ENCODE measurements around the gene C2CD4D. TPM values are rescaled to one million over a fixed set of nuclear protein-coding genes. Genes with fewer than 3 reads are reported as not detected.

Gene C2CD4D
- total RNA-seq, 2 donors from 2014 or later, result 3.9 to 5.6 TPM

DNA sequence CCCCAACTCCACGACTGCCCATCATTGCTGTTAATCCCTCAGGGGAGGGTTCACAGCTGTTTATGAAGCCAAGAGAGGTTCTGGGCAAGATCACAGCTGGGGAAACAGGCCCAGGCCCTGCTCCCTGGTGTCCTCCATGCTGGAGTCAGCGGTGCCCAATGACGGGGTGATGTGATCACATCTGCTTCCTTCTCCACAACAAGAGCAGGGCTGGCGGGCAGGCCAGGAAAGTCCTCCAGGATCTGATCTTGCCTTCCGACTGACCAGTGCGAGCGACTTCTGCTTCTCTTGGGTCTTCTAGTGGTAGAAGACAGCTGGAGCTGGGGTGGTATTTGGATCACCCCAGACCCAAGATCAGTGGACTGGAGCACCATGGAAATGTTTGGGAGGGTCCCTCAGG, 33.5 kb downstream of the C2CD4D start:
- no peaks in the 10 kb centered on the region for H3K9me3 Mint-ChIP-seq
- peak overlapping the region; percentile 54 for H3K27ac Mint-ChIP-seq
- no peaks in the 10 kb centered on the region for H3K27me3 Mint-ChIP-seq
- H3K4me1 Mint-ChIP-seq, result peaks cover 18% of the 10 kb centered on the region
- peaks cover 50% of the 10 kb centered on the region for H3K36me3 Mint-ChIP-seq (ENCODE audit: low read depth)
- no peak for ATAC-seq (replicated peaks)
- H3K4me3 Mint-ChIP-seq, result no peak overlapping the region

DNA sequence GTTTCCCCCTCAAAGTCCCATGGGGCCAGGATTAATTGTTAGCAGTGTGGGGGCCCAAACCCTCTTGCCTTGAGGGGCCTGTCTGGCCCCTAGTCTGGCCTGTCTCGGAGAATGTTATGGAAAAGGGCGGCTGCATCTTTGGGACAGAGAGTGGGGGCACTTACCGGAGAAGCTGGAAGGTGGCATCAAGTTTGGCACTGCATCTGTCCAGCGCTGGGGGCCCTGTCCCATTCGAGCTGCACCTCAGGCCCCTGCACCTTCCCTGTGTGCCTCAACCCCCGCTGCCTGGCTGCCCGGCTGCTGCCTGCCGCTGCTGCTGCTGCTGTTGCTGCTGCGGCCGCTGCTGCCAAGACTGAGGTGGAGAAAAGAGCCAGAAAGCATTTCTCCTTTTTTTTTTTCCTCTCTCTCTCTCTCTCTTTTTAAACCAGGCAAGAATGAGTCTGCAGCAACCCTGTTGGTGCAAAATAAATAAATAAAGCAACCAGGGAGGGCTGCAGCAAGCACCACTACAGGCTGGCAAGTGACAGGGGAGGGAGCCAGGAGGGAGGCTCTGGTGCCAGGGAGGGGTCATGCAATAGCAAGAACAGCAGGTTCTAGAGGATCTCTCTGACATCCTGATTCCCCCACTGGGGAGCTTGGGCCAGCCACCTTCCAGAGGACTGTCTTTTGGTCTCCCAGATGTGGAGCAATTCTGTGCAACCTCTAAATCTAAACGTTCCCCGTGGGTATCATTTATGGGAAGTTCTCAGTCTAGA, 34.4 kb downstream of the C2CD4D start, which contains the start of gene LINGO4:
TSS of gene LINGO4 (minus strand) at position 354 of the 755 bp plus-strand sequence. CDS start 2,715 bp downstream, outside the sequence.
- Mint-ChIP-seq H3K27ac (peak within 1 kb of the TSS; percentile 79), H3K9me3 (no peaks in the 10 kb centered on the region), H3K27me3 (no peaks in the 10 kb centered on the region), H3K36me3 (ENCODE audit: low read depth) (peaks cover 41% of the 10 kb centered on the region), H3K4me3 (no peak within 1 kb of the TSS), H3K4me1 (peaks cover 23% of the 10 kb centered on the region)
- peak; percentile 25 for ATAC-seq (replicated peaks)

DNA sequence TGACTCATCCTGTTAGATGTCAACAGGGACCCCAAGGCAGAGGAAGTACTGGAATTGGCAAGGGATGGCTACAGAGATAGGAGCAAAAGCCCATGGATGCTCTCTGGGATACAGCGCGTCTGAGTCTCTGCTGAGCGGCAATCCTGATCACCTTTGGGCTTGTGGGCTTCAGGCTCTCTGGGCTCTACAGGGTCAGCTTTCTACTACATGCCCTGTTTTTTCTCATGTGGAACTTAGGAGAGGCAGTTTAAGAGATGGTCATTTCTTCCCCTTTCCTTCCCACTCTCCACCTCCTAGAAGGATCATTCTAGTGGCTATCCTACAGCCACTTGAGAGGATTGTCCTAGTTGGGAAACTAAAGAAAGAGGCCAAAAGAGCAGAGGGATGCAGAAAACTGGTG, 35.7 kb downstream of the C2CD4D start:
- Mint-ChIP-seq H3K4me3 (no peak overlapping the region), H3K36me3 (ENCODE audit: low read depth) (peaks cover 28% of the 10 kb centered on the region), H3K27me3 (no peaks in the 10 kb centered on the region), H3K4me1 (peaks cover 27% of the 10 kb centered on the region), H3K27ac (peak overlapping the region; percentile 79), H3K9me3 (no peaks in the 10 kb centered on the region)
- peak; percentile 3 for ATAC-seq (replicated peaks)

DNA sequence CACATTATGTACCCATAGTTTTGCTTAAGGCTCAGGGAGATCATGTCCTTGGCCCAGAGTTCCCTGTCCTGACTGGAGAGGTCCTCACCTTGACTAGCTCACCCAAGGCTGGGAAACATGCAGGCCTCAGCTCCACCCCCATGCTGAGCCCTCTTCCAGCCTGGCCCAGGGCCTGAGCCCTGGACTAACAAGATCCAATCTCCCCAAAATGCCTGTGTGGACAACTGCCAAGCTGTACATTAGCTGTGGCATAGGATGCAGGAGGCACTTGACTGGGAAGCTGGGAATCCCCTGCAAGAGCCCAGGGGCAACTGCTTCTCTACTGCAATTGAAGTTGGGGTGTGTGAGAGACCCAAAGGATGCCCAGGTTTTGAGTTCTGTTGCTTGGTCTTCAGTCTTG, 36.5 kb downstream of the C2CD4D start:
- Mint-ChIP-seq H3K27me3 (no peaks in the 10 kb centered on the region), H3K9me3 (no peaks in the 10 kb centered on the region), H3K4me3 (no peak overlapping the region), H3K36me3 (ENCODE audit: low read depth) (peaks cover 20% of the 10 kb centered on the region), H3K27ac (peak overlapping the region; percentile 79), H3K4me1 (peaks cover 27% of the 10 kb centered on the region)
- ATAC-seq (replicated peaks), result no peak

DNA sequence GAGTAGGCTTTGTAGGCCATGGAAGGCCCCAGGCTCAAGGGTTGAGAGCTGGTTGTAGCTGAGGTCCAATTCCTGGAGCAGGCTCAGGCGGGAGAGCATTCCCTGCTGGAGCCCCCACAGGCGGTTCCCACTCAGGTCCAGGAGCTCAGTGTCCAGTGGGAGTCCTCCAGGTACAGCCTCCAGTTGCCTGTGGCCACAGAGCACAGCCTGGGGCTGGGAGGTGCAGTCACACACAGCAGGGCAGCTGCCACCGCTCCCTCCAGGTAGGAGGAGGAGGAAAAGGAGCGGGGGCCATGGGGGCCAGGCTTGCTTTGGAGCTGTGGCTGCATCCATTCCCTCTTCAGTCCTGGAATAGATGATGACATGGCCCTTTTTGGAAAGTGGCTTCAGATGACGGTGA, 37.2 kb downstream of the C2CD4D start:
- no peaks in the 10 kb centered on the region for H3K9me3 Mint-ChIP-seq
- peaks cover 22% of the 10 kb centered on the region for H3K4me1 Mint-ChIP-seq

DNA sequence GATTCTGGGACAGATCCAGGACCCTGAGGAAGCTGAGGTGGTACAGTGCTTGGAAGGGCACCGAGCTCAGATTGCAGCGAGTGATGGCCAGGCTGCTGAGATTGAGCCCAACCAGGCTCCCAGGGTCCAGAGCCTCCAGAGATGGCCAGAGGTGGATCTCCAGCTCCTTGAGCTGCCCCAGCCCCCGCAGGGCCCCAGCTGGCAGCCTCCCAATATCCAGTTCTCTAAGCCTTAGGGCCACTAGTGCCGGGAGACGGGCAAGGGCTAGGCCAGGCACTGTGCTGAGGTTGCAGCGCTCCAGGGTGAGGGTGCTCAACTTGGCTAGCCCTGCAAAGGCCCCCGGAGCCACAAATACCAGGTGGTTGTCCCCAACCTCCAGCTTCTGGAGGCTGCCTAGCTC, 37.8 kb downstream of the C2CD4D start:
- ATAC-seq (replicated peaks), result no peak
- Mint-ChIP-seq H3K4me3 (no peak overlapping the region), H3K27me3 (no peaks in the 10 kb centered on the region), H3K36me3 (ENCODE audit: low read depth) (peaks cover 7% of the 10 kb centered on the region), H3K9me3 (no peaks in the 10 kb centered on the region), H3K27ac (no peak overlapping the region), H3K4me1 (peaks cover 22% of the 10 kb centered on the region)

More for the DNA sequence above, 37.2 kb downstream of the C2CD4D start:
- Mint-ChIP-seq H3K27ac (peak overlapping the region; percentile 79), H3K27me3 (no peaks in the 10 kb centered on the region), H3K36me3 (ENCODE audit: low read depth) (peaks cover 12% of the 10 kb centered on the region), H3K4me3 (no peak overlapping the region)
- no peak for ATAC-seq (replicated peaks)

DNA sequence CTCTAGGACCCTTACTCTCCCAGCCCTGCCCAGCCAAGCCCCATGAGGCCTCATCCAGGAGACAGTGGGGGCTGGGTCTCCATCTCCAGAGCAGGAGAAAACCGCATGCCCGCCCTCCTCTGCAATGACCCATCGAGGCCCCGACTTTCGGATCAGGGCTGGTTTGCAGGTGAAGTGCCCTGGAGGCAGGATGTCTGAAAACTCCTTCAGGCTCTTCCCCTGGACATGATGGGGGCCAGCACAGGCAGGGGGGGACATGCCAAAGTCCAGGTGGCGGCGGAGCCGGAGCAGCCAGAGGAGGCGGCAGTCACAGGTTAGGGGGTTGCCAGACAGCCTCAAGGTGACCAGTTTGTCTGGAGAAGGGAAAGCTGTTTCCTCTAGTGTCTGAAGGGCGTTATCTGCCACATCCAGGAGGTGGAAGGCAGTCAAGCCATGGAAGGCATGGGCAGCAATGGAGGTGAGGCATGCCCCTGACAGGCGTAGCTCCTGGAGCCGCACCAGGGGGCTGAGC, 38.3 kb downstream of the C2CD4D start:
- H3K4me1 Mint-ChIP-seq, result peaks cover 27% of the 10 kb centered on the region
- H3K9me3 Mint-ChIP-seq, result no peaks in the 10 kb centered on the region
- H3K27me3 Mint-ChIP-seq, result no peaks in the 10 kb centered on the region
- H3K36me3 Mint-ChIP-seq (ENCODE audit: low read depth), result peaks cover 2% of the 10 kb centered on the region
- H3K27ac Mint-ChIP-seq, result no peak overlapping the region
- ATAC-seq (replicated peaks), result no peak
- no peak overlapping the region for H3K4me3 Mint-ChIP-seq

DNA sequence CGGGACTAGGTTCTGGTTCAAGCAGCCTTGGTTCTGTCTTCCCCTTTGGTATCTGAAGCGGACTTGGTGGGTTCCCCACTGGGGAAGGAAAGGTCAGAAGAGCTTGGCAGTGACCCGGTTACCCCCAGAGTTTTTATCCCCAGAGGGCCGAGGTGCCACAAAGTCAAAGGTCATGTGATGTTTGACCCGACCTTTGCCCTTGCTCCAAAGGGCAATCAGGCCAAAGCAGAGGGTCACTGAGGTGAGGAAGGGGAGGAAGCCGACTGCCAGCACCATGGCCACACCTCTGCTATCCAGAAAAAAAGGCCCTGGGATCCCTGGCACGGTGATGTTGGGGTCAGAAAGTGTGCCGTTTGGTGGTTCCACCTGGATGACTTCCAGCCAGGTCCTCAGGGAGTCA, 38.8 kb downstream of the C2CD4D start:
- no peaks in the 10 kb centered on the region for H3K9me3 Mint-ChIP-seq
- H3K27ac Mint-ChIP-seq, result peak overlapping the region; percentile 6
- H3K36me3 Mint-ChIP-seq (ENCODE audit: low read depth), result no peaks in the 10 kb centered on the region
- ATAC-seq (replicated peaks), result no peak
- H3K4me3 Mint-ChIP-seq, result peak overlapping the region; percentile 36
- peaks cover 30% of the 10 kb centered on the region for H3K4me1 Mint-ChIP-seq
- H3K27me3 Mint-ChIP-seq, result no peaks in the 10 kb centered on the region

DNA sequence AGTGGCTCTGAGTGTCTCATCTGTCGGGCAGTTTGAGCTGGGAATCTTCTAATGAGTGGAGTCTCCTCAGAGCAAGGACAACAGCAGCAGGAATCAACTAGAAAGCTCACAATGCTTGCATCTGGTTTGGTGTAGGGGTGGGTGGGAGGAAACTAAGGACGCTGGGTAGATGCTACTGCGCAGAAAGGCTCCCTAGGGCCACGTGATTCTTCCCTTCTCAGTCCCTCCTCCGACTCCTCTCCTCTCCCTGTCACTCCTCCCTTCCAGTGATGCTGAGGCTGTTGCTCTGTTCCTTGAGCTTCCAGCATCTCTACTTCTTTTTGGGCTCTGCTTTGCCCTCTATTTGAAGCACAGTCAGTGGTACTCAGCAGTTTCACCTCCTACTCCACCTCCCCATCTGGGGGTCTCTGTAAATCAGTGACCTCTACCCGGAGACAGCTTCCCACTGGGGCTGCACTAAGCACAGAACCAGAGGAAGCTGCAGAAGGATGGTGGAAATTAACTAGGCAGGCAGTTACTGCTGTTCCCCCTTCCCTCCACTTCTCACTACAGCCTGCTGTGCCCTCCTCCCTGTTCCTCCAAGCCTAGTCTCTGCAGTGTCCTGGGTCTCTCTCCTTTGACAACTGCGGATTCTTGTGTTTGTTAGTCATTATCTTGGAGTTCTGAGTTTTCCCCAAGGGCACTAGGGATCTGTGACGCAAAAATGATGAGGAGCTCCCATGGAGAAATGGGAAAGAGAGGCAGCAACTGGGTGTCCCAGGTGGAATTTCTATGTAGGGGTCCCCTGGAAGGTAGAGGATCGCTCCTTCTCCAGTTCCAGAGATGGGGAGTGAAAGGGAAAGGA, 40.2 kb downstream of the C2CD4D start:
- no peak overlapping the region for H3K4me3 Mint-ChIP-seq
- H3K9me3 Mint-ChIP-seq, result no peaks in the 10 kb centered on the region
- H3K36me3 Mint-ChIP-seq (ENCODE audit: low read depth), result peaks cover 1% of the 10 kb centered on the region
- peak overlapping the region; percentile 6 for H3K27ac Mint-ChIP-seq
- H3K27me3 Mint-ChIP-seq, result no peaks in the 10 kb centered on the region
- ATAC-seq (replicated peaks), result no peak
- H3K4me1 Mint-ChIP-seq, result peaks cover 30% of the 10 kb centered on the region

DNA sequence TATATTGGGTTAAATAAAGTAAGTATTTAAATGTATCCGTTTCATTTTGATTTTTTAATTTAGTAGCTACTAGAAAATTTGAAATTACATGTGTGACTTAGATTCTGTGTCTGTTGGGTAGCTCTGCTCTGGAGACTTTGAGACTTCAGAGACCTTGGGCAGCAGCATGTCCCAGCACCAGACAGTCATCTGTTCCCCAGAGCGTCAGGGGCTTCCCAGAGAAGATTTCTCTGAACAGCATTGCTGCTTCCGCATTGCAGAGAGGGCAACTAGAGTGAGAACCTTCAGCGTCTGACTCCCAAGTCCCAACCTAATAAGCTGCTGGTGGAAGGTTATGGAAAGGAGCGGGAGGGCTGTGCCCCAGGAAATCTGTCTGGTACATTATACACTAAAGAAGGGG, 41.0 kb downstream of the C2CD4D start:
- Mint-ChIP-seq H3K36me3 (ENCODE audit: low read depth) (peaks cover 4% of the 10 kb centered on the region), H3K9me3 (no peaks in the 10 kb centered on the region), H3K27me3 (no peaks in the 10 kb centered on the region), H3K4me3 (no peak overlapping the region), H3K4me1 (peaks cover 28% of the 10 kb centered on the region), H3K27ac (no peak overlapping the region)
- ATAC-seq (replicated peaks), result peak; percentile 43

DNA sequence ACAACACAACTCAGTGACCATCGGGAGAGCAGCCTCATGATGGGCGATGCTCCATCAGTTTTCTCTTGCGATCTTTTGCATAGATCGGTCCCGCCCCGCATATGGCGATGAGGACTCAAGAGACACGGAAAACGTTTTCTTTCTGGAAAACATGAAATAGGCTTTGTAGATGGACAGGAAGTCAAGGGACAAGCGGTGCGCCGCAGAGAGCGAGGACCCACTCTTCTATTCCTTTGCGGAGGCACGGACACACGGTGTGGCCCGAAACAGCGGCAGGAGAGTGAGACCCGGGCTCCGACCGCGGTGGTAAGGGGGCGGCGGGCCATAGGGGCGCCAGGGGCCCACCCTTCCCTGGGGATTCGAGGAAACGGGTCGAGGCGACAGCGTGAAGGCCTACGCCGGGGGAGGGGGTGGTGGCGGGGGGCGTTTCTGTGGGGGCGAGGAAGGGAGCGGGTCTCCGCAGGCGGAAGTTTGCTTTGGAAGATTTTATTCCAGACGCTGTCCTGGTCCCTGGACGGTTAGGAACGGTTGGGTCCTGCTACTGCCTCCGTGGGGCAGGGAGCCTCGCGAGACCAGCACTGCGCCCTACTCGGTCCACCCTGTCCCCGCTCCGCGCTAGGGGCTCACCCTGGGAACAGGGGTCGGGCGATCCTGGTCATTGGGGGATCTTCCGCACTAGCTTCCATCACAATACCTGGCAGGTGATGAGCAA, 48.5 kb downstream of the C2CD4D start:
- ATAC-seq (replicated peaks), result peak; percentile 1
- no peaks in the 10 kb centered on the region for H3K9me3 Mint-ChIP-seq
- H3K27ac Mint-ChIP-seq, result peak overlapping the region; percentile 87
- peak overlapping the region; percentile 95 for H3K4me3 Mint-ChIP-seq
- no peaks in the 10 kb centered on the region for H3K27me3 Mint-ChIP-seq
- peaks cover 4% of the 10 kb centered on the region for H3K36me3 Mint-ChIP-seq (ENCODE audit: low read depth)
- H3K4me1 Mint-ChIP-seq, result peaks cover 10% of the 10 kb centered on the region

DNA sequence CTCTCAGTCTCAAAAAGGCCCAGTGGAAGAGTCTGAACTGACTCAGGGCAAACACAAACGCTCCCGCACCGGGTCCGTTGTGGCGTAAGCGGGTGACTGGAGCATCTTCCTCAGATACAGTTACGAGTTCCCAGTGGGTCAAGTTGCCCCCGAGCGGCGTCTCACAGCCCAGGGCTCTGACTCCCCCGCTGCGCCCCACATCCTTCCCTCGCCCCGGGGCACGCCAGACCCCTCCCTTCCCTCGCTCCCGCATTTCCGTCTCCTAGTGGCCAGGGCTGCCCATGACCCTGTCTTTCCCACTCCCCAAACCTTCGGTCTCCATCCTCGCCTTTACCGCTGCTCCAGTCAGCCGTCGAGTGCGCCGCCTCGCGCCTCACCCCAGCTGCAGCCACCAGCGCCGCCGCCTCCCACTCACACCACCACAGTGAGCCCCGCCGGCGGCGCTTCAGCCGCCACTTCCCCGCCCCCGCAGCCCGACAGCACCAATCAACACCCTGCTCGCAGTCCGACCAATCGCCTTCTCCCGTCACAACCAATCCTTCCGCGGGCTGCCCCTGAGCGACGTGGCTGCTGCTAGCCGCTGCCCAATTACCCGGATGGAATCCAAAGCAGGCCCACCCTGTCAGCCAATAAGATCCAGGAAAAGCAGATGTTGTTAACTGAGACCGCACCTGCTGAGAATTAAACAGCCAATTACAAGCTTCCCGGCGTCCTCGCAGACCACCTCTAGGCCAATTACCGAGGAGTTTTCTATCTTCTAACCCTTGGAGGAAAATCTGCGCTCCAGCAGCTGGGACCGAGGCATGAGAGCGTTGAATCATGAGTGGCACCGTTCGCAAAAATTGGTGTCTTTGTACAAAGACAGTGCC, 49.3 kb downstream of the C2CD4D start, which contains the start of gene TDRKH:
TSS of gene TDRKH (minus strand) at position 430 of the 869 bp plus-strand sequence. CDS start 7,478 bp downstream, outside the sequence.
- peak within 1 kb of the TSS; percentile 87 for H3K27ac Mint-ChIP-seq
- peaks cover 4% of the 10 kb centered on the region for H3K36me3 Mint-ChIP-seq (ENCODE audit: low read depth)
- H3K4me3 Mint-ChIP-seq, result peak within 1 kb of the TSS; percentile 95
- peak; percentile 98 for ATAC-seq (replicated peaks)
- H3K27me3 Mint-ChIP-seq, result no peaks in the 10 kb centered on the region
- H3K9me3 Mint-ChIP-seq, result no peaks in the 10 kb centered on the region
- peaks cover 10% of the 10 kb centered on the region for H3K4me1 Mint-ChIP-seq

Measured in activated T-helper 17 cell treated with anti-CD3 and anti-CD28 coated beads, Interleukin-2, amount 50 U/mL, for 72 hours (primary cell).